Lung (tissue), 16 donors: ENCODE measurements around the gene ZNF648. TPM values are rescaled to one million over a fixed set of nuclear protein-coding genes. Genes with fewer than 3 reads are reported as not detected.

ENCODE experiments used
- ATAC-seq: fragments of 200-7000 bp; cut with Tn5 transposase; one replicate; pipeline ENCODE4 v1.9.1; 2020; ENCODE audit warnings: moderate number of reproducible peaks; ENCODE audit not compliant: insufficient read depth, low FRiP score
- DNase-seq, 3 donors: peaks; one replicate each; pipeline ENCODE4 v3.0.0-alpha.2; 2013 to 2017
- H3K27ac ChIP-seq, 2 donors: one replicate each; pipeline ENCODE4 v1.5.1; 2013; ENCODE audit warnings: mild to moderate bottlenecking in 2 of 2, moderate library complexity in 2 of 2, control low read depth in 1 of 2, inconsistent platforms in 1 of 2, low read depth in 1 of 2, low read length in 1 of 2
- H3K27me3 ChIP-seq, 3 donors: one replicate each; pipeline ENCODE4 v1.5.1; 2013; ENCODE audit warnings: low read length in 2 of 3; ENCODE audit not compliant: control insufficient read depth in 3 of 3, insufficient read depth in 3 of 3
- H3K36me3 ChIP-seq, 4 donors: one replicate each; pipeline ENCODE4 v1.5.1; 2013; ENCODE audit warnings: low read length in 4 of 4, mild to moderate bottlenecking in 1 of 4, moderate library complexity in 1 of 4; ENCODE audit not compliant: control insufficient read depth in 4 of 4, insufficient read depth in 4 of 4
- H3K4me1 ChIP-seq, 5 donors: one replicate each; pipeline ENCODE4 v1.5.1; 2013; ENCODE audit warnings: low read length in 5 of 5, mild to moderate bottlenecking in 2 of 5, moderate library complexity in 1 of 5; ENCODE audit not compliant: control insufficient read depth in 5 of 5, insufficient read depth in 5 of 5
- H3K4me3 ChIP-seq: one replicate; pipeline ENCODE4 v1.5.1; 2013; ENCODE audit warnings: mild to moderate bottlenecking, control low read depth, moderate library complexity
- H3K9ac ChIP-seq, 2 donors: one replicate each; pipeline ENCODE4 v1.5.1; 2013; ENCODE audit warnings: low read length in 2 of 2, control low read depth in 1 of 2; ENCODE audit not compliant: insufficient read depth in 1 of 2
- H3K9me3 ChIP-seq, 4 donors: one replicate each; pipeline ENCODE4 v1.5.1; 2013; ENCODE audit warnings: low read length in 3 of 4, mild to moderate bottlenecking in 1 of 4, moderate library complexity in 1 of 4; ENCODE audit not compliant: control insufficient read depth in 4 of 4, insufficient read depth in 3 of 4
- WGBS, 2 donors: extraction: QIAGEN DNeasy Blood & Tissue Kit; methylation state at CpG; one replicate each; pipeline ENCODE4 v1.1.7; 2013; 5-methylcytosine and 5-hydroxymethylcytosine counted together
- long read RNA-seq, 5 donors: transcript quantifications; one replicate each; lab custom pipeline, GENCODE V29; 2026
- polyA plus RNA-seq, 2 donors: library from polyadenylated mRNA; stranded (reverse); fragments of 200-250 nt; gene quantifications; one replicate each; pipeline ENCODE4 v1.2.1, GENCODE V29; 2013
- total RNA-seq, 2 donors: library from RNA; depleted of rRNA in 1 of 2; stranded (reverse); fragments of >200 nt in 1 of 2; gene quantifications; one replicate each; pipeline ENCODE4 v1.2.1, GENCODE V29; 2014 to 2021
- TF ChIP-seq, protein P1 (sequence below): IDR thresholded peaks from 2 replicates; pipeline ENCODE4 v1.5.1; 2012; ENCODE audit warnings: mild to moderate bottlenecking; ENCODE audit errors: control extremely low read depth, extremely low read depth
- donor health status: control.
- donor health status: control.
- donor health status: Bipolar disorder and iron deficiency.
- donor health status: healthy.
- donor health status: DM: yes; HTN: yes; CAD: no.

ZNF648 gene
- total RNA-seq: under 1 TPM; 0.09 to 0.20 TPM
- under 1 TPM in 1 of 2 donors, not detected in 1; 0.21 TPM for polyA plus RNA-seq
- long read RNA-seq, donor 1: 0 reads
- long read RNA-seq, donor 2: 0 reads
- long read RNA-seq, donor 3: 0 reads
- long read RNA-seq, donor 4: 0 reads
- long read RNA-seq, donor 5: 0 reads

- no peak within 1 kb of the TSS for H3K4me3 ChIP-seq
- no peaks in the 10 kb centered on the region for H3K4me1 ChIP-seq
- no peak within 1 kb of the TSS for H3K9ac ChIP-seq
- H3K27ac ChIP-seq: no peak within 1 kb of the TSS
- 32 to 37% methylated on average over 4 of the region's 4 CpGs for WGBS, 2 donors
- DNase-seq: no peak
- peaks cover 7 to 11% (median 10%) of the 10 kb centered on the region in 3 donors for H3K27me3 ChIP-seq
- TF ChIP-seq, protein P1, sequence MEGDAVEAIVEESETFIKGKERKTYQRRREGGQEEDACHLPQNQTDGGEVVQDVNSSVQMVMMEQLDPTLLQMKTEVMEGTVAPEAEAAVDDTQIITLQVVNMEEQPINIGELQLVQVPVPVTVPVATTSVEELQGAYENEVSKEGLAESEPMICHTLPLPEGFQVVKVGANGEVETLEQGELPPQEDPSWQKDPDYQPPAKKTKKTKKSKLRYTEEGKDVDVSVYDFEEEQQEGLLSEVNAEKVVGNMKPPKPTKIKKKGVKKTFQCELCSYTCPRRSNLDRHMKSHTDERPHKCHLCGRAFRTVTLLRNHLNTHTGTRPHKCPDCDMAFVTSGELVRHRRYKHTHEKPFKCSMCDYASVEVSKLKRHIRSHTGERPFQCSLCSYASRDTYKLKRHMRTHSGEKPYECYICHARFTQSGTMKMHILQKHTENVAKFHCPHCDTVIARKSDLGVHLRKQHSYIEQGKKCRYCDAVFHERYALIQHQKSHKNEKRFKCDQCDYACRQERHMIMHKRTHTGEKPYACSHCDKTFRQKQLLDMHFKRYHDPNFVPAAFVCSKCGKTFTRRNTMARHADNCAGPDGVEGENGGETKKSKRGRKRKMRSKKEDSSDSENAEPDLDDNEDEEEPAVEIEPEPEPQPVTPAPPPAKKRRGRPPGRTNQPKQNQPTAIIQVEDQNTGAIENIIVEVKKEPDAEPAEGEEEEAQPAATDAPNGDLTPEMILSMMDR: no peak
- H3K36me3 ChIP-seq: no peaks in the 10 kb centered on the region
- peaks cover 0 to 9% (median 0%) of the 10 kb centered on the region in 4 donors for H3K9me3 ChIP-seq
- no peak for ATAC-seq
These were observed at the start of gene ZNF648 for GRCh38 chr1:182061594-182061993. TSS of gene ZNF648 (minus strand) at chr1:182061712. CDS start at chr1:182058010, 3,702 bp downstream.

DNA sequence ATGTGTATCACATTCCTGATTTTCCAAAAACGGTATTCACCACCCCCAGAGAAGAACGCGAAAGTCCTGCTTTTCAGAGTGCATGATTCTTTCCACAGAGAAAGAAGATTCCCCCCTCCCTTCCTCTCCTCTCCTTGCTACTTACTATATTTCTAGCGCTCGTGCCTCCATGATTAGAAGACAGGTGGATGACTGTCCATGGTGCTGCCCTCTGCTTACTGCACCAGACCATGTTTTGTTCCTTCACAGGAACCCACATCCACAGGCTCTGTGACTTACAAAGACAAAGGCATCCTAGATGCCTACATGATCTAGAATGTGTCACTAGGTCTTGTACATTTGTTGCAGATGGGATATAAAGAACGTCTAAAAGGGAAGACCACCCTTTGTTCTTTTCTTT lies 49.1 kb upstream of the ZNF648 start:
- peaks cover 0 to 3% (median under 1%) of the 10 kb centered on the region in 4 donors for H3K9me3 ChIP-seq
- H3K4me3 ChIP-seq: no peak overlapping the region
- peaks cover 0 to 4% (median 0%) of the 10 kb centered on the region in 5 donors for H3K4me1 ChIP-seq
- no peak for DNase-seq
- TF ChIP-seq, protein P1: no peak
- no peak overlapping the region for H3K9ac ChIP-seq
- no peaks in the 10 kb centered on the region for H3K36me3 ChIP-seq
- WGBS, 2 donors: 85 to 92% methylated on average over 6 of the region's 6 CpGs
- H3K27ac ChIP-seq: no peak overlapping the region
- ATAC-seq: no peak
- no peaks in the 10 kb centered on the region for H3K27me3 ChIP-seq

GRCh38 chr1:182109771-182110170 lies 48.3 kb upstream of the ZNF648 start:
- no peak overlapping the region for H3K27ac ChIP-seq
- H3K9me3 ChIP-seq: peaks cover 0 to 3% (median under 1%) of the 10 kb centered on the region in 4 donors
- TF ChIP-seq, protein P1: no peak
- H3K27me3 ChIP-seq: no peaks in the 10 kb centered on the region
- no peak overlapping the region for H3K9ac ChIP-seq
- H3K4me3 ChIP-seq: no peak overlapping the region
- WGBS, 2 donors: 99 to 100% methylated on average over 3 of the region's 3 CpGs
- H3K4me1 ChIP-seq: peaks cover 0 to 4% (median 0%) of the 10 kb centered on the region in 5 donors
- no peak for DNase-seq
- no peak for ATAC-seq
- H3K36me3 ChIP-seq: no peaks in the 10 kb centered on the region

DNA sequence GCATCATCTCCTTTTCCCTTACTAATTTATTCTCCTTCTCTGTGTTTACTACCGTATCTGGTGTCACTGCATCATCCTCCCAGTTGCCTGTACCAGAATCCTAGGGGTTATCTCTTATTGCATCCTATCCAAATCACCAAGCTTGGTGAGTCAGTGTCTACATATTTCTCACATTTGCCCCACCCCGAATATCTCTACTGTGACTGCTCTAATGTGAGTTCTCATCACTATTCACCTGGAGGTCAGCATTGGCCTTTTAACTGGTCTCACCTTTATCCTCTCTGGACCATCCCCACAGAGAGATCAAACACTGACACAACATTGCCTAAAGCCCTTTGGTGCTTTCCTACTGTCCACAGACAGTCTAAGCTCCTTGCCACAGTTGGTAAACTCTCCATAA lies 45.7 kb upstream of the ZNF648 start:
- H3K9me3 ChIP-seq: peaks cover 0 to 3% (median under 1%) of the 10 kb centered on the region in 4 donors
- WGBS, 2 donors: 91 to 96% methylated on average over 2 of the region's 2 CpGs
- H3K27me3 ChIP-seq: no peaks in the 10 kb centered on the region
- no peaks in the 10 kb centered on the region for H3K36me3 ChIP-seq
- H3K9ac ChIP-seq: no peak overlapping the region
- H3K27ac ChIP-seq: no peak overlapping the region
- H3K4me3 ChIP-seq: no peak overlapping the region
- DNase-seq: no peak
- no peak for ATAC-seq
- H3K4me1 ChIP-seq: no peaks in the 10 kb centered on the region
- TF ChIP-seq, protein P1: no peak
